SK-N-SH (cell line): Measurements from ENCODE around the gene CDC42EP3. TPM values are rescaled to one million over a fixed set of nuclear protein-coding genes. Genes with fewer than 3 reads are reported as not detected.

Experiments used
- CTCF ChIA-PET: fragments of 300-600, 350-600 bp; formaldehyde crosslinking; extraction: SDS; loops from one replicate; lab custom pipeline; 2021; lab: Yijun Ruan, JAX
- POLR2A ChIA-PET: fragments of 350-600 bp; sonication (Branson Sonifier 250); formaldehyde crosslinking; extraction: SDS; loops from one replicate; lab custom pipeline; 2020; ENCODE audit warnings: antibody characterized with exemption, inconsistent platforms; lab: Yijun Ruan, JAX
- DNase-seq: peaks from one replicate; pipeline ENCODE4 v3.0.0; 2012
- H2AFZ ChIP-seq: fragments of 200-600 bp; sonication (generic); 2 replicates; pipeline ENCODE4 v1.8.1; 2016; ENCODE audit warnings: antibody characterized with exemption, mild to moderate bottlenecking, low read depth
- H3F3A ChIP-seq: fragments of 200-600 bp; sonication (generic); replicated peaks from 2 replicates; pipeline ENCODE3; 2016; ENCODE audit warnings: antibody characterized with exemption, mild to moderate bottlenecking; ENCODE audit not compliant: insufficient read depth
- H3K27ac ChIP-seq, 2 experiments: fragments of 200-500 bp in 1 of 2; fragments of 200-600 bp in 1 of 2; sonication (Bioruptor generic) in 1 of 2; sonication (generic), shearing (Covaris generic) in 1 of 2; 2 replicates each; pipeline versions ENCODE4 v1.5.1 to v1.6.1; 2014 to 2016; ENCODE audit warnings: low read depth in 2 of 2, inconsistent platforms in 1 of 2, low read length in 1 of 2, mild to moderate bottlenecking in 1 of 2, mixed read lengths in 1 of 2
- H3K27me3 ChIP-seq: fragments of 200-600 bp; sonication (generic), shearing (Covaris generic); 2 replicates; pipeline ENCODE4 v1.6.1; 2016; ENCODE audit warnings: mixed run types; ENCODE audit not compliant: insufficient read depth
- H3K36me3 ChIP-seq, 2 experiments: fragments of 200-500 bp in 1 of 2; fragments of 200-600 bp in 1 of 2; sonication (Bioruptor generic) in 1 of 2; sonication (generic) in 1 of 2; replicated peaks in 1 of 2; 2 replicates each; pipeline versions ENCODE3 to v1.5.1; 2014 to 2016; ENCODE audit warnings: low read length in 1 of 2, mild to moderate bottlenecking in 1 of 2; ENCODE audit not compliant: insufficient read depth in 2 of 2, control insufficient read depth in 1 of 2
- H3K4me1 ChIP-seq, 2 experiments: fragments of 200-500 bp in 1 of 2; fragments of 200-600 bp in 1 of 2; sonication (Bioruptor generic) in 1 of 2; sonication (generic), shearing (Covaris generic) in 1 of 2; 2 replicates each; pipeline versions ENCODE4 v1.5.1 to v1.6.1; 2014 to 2016; ENCODE audit warnings: low read depth in 1 of 2, low read length in 1 of 2, mixed run types in 1 of 2; ENCODE audit not compliant: insufficient read depth in 2 of 2, control insufficient read depth in 1 of 2
- H3K4me2 ChIP-seq: fragments of 200-600 bp; sonication (generic), shearing (Covaris generic); 2 replicates; pipeline ENCODE4 v1.6.1; 2017; ENCODE audit warnings: mixed run types
- H3K4me3 ChIP-seq, 2 experiments: fragments of 200-500 bp in 1 of 2; fragments of 200-600 bp in 1 of 2; sonication (Bioruptor generic) in 1 of 2; sonication (generic), shearing (Covaris generic) in 1 of 2; 2 replicates each; pipeline versions ENCODE4 v1.5.1 to v1.8.1; 2014 to 2016; ENCODE audit warnings: low read depth in 2 of 2, inconsistent platforms in 1 of 2, low read length in 1 of 2, mild to moderate bottlenecking in 1 of 2, mixed read lengths in 1 of 2, moderate library complexity in 1 of 2
- H3K79me2 ChIP-seq: fragments of 200-600 bp; sonication (generic); 2 replicates; pipeline ENCODE4 v1.8.1; 2017; ENCODE audit warnings: mild to moderate bottlenecking; ENCODE audit not compliant: insufficient read depth
- H3K9ac ChIP-seq: fragments of 200-600 bp; sonication (generic); 2 replicates; pipeline ENCODE4 v1.6.1; 2017; ENCODE audit warnings: mixed run types
- H3K9me2 ChIP-seq: fragments of 200-600 bp; sonication (generic); 2 replicates; pipeline ENCODE4 v1.6.1; 2017; ENCODE audit warnings: mixed run types
- H3K9me3 ChIP-seq: fragments of 200-600 bp; sonication (generic); 2 replicates; pipeline ENCODE4 v1.6.1; 2017; ENCODE audit warnings: mixed run types, mild to moderate bottlenecking, moderate library complexity
- H4K20me1 ChIP-seq: fragments of 200-600 bp; sonication (generic); 2 replicates; pipeline ENCODE4 v1.6.1; 2017; ENCODE audit warnings: mild to moderate bottlenecking, mixed run types; ENCODE audit not compliant: insufficient read depth
- EP300 ChIP-seq, 2 experiments: IDR thresholded peaks; 2 replicates each; pipeline versions ENCODE4 v1.4.0 to v1.6.1; 2012; ENCODE audit warnings: borderline replicate concordance in 1 of 2, low read depth in 1 of 2, low read length in 1 of 2
- RXRA ChIP-seq: IDR thresholded peaks from 2 replicates; pipeline ENCODE4 v1.4.0; 2012; ENCODE audit warnings: low read depth, mild to moderate bottlenecking, borderline replicate concordance
- TAF1 ChIP-seq: IDR thresholded peaks from 2 replicates; pipeline ENCODE4 v1.6.1; 2012; ENCODE audit warnings: low read depth, mild to moderate bottlenecking, low read length, moderate library complexity, borderline replicate concordance
- TCF12 ChIP-seq: IDR thresholded peaks from 2 replicates; pipeline ENCODE4 v1.4.0; 2012
- WGBS: methylation state at CpG from one replicate; pipeline ENCODE4 v1.1.6; 2017; ENCODE audit warnings: low lambda C conversion rate; 5-methylcytosine and 5-hydroxymethylcytosine counted together
- polyA plus RNA-seq, 3 experiments: library from polyadenylated mRNA; depleted of rRNA; stranded (reverse); fragments of >200 nt; gene quantifications; 2 replicates each; pipeline ENCODE4 v1.2.3, GENCODE V29; 2012
- TF ChIP-seq, protein P1 (sequence below): fragments of 200-600 bp; sonication (generic); IDR thresholded peaks from 2 replicates; pipeline ENCODE4 v1.6.1; 2017; ENCODE audit warnings: antibody characterized with exemption, mild to moderate bottlenecking, moderate library complexity
- TF ChIP-seq, protein P2 (sequence below): IDR thresholded peaks from 2 replicates; pipeline ENCODE4; 2012

The CDC42EP3 gene
- polyA plus RNA-seq, 1 of the 3 experiments (the other 2 are of a cell fraction), result 87.5 TPM

DNA sequence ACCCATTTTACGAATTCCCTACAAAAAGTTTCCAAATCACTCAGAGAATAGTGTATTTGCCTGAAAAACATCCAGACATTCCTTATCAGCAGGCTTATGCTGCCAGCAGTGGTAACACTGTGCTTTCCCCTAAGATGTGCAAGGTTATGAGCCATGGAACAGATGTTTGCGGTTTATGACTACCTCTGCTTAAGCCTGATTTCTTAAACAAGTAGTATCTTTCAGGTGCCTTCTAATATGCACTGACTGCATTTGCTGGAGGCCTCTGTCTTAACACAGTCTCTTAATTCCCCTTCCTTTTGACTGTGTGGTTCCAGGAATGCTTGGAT lies 54.8 kb downstream of the CDC42EP3 start:
- Histone ChIP-seq H3K9ac (no peak overlapping the region), H3K4me1 (peaks cover 9% of the 10 kb centered on the region in 2 experiments; a peak in 3 of 4 replicates), H3K79me2 (no peaks in the 10 kb centered on the region), H3K27me3 (no peaks in the 10 kb centered on the region), H3F3A (peaks cover 4% of the 10 kb centered on the region), H4K20me1 (no peaks in the 10 kb centered on the region), H3K4me3 (no peak overlapping the region), H3K4me2 (no peak overlapping the region), H3K36me3 (no peaks in the 10 kb centered on the region), H2AFZ (no peak overlapping the region), H3K9me3 (no peaks in the 10 kb centered on the region), H3K27ac (no peak overlapping the region), H3K9me2 (no peaks in the 10 kb centered on the region)
- no peak for DNase-seq
- WGBS, result 90% methylated on average over 2 of the region's 2 CpGs
- TF ChIP-seq TCF12 (no peak), RXRA (no peak), TAF1 (no peak), EP300 (IDR thresholded peaks at IDR 0.05; ENCODE audit: borderline replicate concordance in 1 of 2, low read depth in 1 of 2, low read length in 1 of 2) (no peak)
- TF ChIP-seq, protein P1, sequence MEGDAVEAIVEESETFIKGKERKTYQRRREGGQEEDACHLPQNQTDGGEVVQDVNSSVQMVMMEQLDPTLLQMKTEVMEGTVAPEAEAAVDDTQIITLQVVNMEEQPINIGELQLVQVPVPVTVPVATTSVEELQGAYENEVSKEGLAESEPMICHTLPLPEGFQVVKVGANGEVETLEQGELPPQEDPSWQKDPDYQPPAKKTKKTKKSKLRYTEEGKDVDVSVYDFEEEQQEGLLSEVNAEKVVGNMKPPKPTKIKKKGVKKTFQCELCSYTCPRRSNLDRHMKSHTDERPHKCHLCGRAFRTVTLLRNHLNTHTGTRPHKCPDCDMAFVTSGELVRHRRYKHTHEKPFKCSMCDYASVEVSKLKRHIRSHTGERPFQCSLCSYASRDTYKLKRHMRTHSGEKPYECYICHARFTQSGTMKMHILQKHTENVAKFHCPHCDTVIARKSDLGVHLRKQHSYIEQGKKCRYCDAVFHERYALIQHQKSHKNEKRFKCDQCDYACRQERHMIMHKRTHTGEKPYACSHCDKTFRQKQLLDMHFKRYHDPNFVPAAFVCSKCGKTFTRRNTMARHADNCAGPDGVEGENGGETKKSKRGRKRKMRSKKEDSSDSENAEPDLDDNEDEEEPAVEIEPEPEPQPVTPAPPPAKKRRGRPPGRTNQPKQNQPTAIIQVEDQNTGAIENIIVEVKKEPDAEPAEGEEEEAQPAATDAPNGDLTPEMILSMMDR, result no peak
- TF ChIP-seq, protein P2, sequence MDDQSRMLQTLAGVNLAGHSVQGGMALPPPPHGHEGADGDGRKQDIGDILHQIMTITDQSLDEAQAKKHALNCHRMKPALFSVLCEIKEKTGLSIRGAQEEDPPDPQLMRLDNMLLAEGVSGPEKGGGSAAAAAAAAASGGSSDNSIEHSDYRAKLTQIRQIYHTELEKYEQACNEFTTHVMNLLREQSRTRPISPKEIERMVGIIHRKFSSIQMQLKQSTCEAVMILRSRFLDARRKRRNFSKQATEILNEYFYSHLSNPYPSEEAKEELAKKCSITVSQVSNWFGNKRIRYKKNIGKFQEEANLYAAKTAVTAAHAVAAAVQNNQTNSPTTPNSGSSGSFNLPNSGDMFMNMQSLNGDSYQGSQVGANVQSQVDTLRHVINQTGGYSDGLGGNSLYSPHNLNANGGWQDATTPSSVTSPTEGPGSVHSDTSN, result no peak
- POLR2A ChIA-PET, result no interaction called here
- CTCF ChIA-PET, result interaction anchor here (1.1 kb wide), 1 partner anchor 30 kb away, joined by 3 read pairs; no protein-coding TSS in a partner anchor

DNA sequence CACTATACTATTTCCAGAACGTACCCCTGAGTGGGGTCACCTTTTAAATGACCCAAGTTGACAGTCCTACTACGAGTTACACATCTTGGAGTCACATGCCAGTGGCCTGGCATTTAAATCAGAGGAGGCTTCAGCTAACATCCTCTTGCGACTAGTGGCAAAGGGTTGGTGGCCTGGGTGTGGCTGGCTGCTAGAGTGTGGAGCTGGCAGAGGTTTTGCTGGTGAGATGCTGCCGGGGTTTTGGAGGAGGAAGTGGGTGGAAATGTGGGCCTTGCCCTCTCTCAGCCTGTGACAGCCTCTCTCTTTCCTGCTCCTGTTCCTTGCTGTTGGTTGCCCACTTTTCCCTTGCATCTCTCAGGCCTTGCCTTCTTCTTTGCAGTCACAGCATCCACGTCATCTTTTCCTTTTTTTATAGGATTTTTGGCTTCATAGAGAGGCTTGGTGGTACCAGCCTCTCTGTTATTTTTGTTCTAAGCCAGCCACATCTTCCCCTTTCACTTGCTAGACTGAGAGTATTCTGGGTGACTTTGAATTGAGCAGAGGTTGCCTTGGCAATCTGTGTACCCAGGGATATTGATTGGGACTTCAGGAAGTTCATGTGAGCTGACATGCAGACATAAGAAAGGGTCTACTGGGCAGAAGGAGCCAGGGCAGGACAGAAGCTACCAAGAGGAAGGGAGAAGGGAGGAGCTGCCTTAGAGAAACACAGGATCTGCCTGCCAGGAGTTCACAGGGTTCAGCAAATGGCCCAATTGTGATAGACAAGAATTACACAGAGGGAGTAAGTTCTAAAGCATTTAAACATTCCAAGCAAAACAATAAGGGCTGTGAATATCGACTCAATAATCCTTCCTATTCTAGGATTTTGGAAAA lies 55.4 kb downstream of the CDC42EP3 start:
- Histone ChIP-seq H3K4me3 (no peak overlapping the region), H3K27me3 (no peaks in the 10 kb centered on the region), H2AFZ (no peak overlapping the region), H3K4me1 (peaks cover 9 to 14% of the 10 kb centered on the region in 2 experiments), H3K36me3 (no peaks in the 10 kb centered on the region), H3K9me3 (no peaks in the 10 kb centered on the region), H3K9me2 (no peaks in the 10 kb centered on the region), H3F3A (peaks cover 5% of the 10 kb centered on the region), H3K79me2 (no peaks in the 10 kb centered on the region), H3K9ac (no peak overlapping the region), H3K27ac (no peak overlapping the region), H3K4me2 (no peak overlapping the region), H4K20me1 (no peaks in the 10 kb centered on the region)
- ChIA-PET POLR2A (no interaction called here), CTCF (interaction anchor here (1.1 kb wide), 1 partner anchor 30 kb away, joined by 3 read pairs; no protein-coding TSS in a partner anchor)
- 76% methylated on average over 6 of the region's 6 CpGs for WGBS
- TF ChIP-seq EP300 (IDR thresholded peaks at IDR 0.05; ENCODE audit: borderline replicate concordance in 1 of 2, low read depth in 1 of 2, low read length in 1 of 2), result no peak
- DNase-seq, result no peak
